Adrenal gland (tissue), 5 donors: ENCODE data around the gene HEY2.

Experiments
- POLR2A ChIP-seq, 2 donors: fragments of 450-650 bp; IDR thresholded peaks; one replicate each; pipeline ENCODE4 v1.6.1; 2017; ENCODE audit warnings: antibody characterized with exemption in 2 of 2, mild to moderate bottlenecking in 2 of 2, moderate library complexity in 1 of 2
- TF ChIP-seq, protein P1 (sequence below), 6 experiments: fragments of 450-650 bp in 4 of 6; fragments of 200-600 bp in 2 of 6; sonication (generic) in 1 of 6; IDR thresholded peaks; 1 replicate in 5 of 6; 2 replicates in 1 of 6; pipeline versions ENCODE4 v1.5.1 to v1.8.0; 2016 to 2021; ENCODE audit warnings: antibody characterized with exemption in 6 of 6, mild to moderate bottlenecking in 2 of 6, moderate library complexity in 1 of 6
- donor health status: DM: no; HTN: no; CAD: no.

DNA sequence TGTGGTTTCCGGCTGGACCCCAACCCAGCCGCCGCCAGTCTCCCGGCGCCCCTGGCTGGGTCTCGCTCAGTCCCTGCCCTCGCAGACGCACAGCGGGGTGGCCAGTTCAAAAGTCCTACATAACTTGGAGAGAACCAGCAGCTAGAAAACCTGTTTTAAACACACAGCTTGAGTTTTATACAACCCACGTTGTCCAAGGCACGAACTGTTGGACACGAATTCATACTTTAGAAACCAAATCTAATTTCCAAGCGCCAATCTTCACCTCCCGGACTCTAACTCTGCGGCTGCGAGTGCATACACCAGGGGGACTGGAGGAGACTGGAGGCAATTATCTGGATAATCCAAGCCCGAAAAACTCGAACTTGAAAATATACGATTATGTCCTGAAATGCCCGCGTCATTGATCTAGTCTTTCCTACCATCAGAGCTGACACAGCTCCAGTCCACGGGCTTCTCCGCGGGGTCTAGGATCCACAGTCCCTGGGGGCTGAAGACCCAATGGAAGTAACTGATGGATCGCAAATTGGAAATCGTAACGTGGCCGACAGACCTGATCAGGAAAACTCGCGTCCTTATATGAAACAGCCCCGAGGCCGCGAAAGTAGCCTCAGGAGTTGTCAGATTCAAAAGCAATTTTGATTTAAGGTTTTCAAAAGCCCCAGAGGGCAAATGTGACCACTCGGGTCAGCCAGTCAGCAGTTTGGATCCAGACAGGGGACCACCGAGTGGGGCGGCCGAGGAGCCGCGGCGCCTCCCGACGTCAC lies 843 bp upstream of the HEY2 start:
- TF ChIP-seq, protein P1, sequence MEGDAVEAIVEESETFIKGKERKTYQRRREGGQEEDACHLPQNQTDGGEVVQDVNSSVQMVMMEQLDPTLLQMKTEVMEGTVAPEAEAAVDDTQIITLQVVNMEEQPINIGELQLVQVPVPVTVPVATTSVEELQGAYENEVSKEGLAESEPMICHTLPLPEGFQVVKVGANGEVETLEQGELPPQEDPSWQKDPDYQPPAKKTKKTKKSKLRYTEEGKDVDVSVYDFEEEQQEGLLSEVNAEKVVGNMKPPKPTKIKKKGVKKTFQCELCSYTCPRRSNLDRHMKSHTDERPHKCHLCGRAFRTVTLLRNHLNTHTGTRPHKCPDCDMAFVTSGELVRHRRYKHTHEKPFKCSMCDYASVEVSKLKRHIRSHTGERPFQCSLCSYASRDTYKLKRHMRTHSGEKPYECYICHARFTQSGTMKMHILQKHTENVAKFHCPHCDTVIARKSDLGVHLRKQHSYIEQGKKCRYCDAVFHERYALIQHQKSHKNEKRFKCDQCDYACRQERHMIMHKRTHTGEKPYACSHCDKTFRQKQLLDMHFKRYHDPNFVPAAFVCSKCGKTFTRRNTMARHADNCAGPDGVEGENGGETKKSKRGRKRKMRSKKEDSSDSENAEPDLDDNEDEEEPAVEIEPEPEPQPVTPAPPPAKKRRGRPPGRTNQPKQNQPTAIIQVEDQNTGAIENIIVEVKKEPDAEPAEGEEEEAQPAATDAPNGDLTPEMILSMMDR (IDR thresholded peaks at IDR 0.05) = peak in 2 of 6 experiments; percentile 15 to 21
- TF ChIP-seq POLR2A (IDR thresholded peaks at IDR 0.05) = no peak
